ENCODE data around the gene KCNJ6.
"Not testable (repeated sequence)": the region's sequence is repeated elsewhere in the genome, so short reads cannot be mapped to it uniquely, and the experiment has no call there.

Gene KCNJ6

GRCh38 chr21:37766129-37766528 lies 150.1 kb downstream of the KCNJ6 start:
- DNase-seq: no peak

DNA sequence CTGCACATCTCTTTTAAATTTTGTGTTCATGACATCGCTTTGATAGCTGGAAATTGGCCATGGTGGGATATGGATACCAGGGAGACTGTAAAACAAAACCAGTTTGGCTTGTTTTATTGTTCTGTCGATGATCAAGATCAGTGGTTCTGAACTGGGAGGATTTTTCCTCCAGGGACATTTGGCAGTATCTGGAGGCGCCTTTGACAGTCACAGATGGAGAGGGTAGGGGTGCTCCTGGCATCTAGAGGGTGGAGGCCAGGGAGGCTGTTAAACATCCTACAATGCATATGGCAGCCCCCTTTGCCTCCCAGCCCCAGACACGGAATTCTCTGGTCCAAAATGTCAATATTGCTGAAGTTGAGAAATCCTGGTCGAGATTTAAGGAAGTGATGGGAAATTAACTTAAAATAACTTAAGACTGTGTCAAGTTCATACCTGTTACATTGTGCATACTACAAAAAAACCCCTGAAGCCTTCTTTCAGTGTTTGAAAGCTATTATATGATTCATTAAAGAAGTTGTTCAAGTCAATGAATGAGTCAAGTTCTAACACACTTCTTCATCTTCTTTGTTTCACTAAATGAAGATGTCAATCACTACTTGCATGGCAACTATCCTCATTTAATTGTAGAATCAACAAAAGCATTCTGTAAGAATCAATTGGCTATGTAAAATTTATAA lies 150.9 kb downstream of the KCNJ6 start:
- DNase-seq: no peak

- DNase-seq: no peak
Observed at GRCh38 chr21:37764691-37765090, 151.6 kb downstream of the KCNJ6 start.

DNA sequence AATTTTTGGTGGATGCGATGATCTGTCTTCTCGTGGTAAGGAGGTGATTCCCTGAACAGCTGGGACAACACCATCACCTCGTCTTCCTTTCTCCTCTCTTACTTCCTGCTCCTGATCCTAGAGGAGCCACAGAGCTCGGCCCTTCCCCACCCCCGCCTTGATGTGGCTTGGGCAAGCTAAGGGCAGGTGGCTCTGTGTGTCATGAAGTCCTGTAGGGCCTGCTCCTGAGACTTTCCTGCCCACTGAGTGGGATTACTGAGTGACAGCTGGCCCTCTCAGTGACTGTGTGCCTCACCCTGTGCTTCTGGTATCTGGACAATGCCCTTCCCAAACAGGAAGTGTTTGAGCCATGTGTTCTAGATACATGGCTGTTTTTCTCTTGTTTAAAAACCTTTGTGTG lies 153.0 kb downstream of the KCNJ6 start:
- DNase-seq: no peak

DNA sequence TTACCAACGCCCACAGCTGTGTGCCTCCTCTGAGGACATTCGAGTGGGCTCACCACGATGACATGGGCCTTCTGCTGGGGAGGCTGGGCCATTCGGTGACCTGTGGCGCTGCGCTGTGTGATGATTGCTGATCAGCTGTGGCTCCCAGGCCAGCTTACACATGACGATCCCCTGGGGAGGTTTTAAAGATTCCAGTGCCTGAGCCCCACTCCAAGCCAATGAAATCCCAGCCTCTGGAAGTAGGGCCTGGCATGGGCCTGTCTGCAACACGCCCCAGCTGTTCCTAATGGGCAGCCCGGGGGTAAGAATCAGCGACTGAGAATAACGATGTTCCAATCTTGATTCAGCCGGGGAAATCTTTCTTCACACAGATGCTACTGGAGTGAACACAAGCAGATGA lies 153.7 kb downstream of the KCNJ6 start:
- no peak for DNase-seq

DNA sequence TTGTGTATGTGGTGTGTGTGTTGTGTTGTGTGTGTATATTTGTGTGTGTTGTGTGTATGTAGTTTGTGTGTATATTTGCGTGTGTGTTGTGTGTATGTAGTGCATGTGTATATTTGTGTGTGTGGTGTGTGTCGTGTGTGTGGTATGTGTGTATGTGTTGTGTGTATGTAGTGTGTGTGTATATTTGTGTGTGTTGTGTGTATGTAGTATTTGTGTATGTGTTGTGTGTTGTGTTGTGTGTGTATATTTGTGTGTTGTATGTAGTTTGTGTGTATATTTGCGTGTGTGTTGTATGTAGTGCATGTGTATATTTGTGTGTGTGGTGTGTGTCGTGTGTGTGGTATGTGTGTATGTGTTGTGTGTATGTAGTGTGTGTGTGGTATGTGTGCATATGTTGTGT lies 154.9 kb downstream of the KCNJ6 start:
- not testable (repeated sequence) for DNase-seq

GRCh38 chr21:37759777-37760176 lies 156.5 kb downstream of the KCNJ6 start:
- DNase-seq: no peak

GRCh38 chr21:37758982-37759381 lies 157.3 kb downstream of the KCNJ6 start:
- peak in 1 of 2 donors; percentile 18 for DNase-seq

DNA sequence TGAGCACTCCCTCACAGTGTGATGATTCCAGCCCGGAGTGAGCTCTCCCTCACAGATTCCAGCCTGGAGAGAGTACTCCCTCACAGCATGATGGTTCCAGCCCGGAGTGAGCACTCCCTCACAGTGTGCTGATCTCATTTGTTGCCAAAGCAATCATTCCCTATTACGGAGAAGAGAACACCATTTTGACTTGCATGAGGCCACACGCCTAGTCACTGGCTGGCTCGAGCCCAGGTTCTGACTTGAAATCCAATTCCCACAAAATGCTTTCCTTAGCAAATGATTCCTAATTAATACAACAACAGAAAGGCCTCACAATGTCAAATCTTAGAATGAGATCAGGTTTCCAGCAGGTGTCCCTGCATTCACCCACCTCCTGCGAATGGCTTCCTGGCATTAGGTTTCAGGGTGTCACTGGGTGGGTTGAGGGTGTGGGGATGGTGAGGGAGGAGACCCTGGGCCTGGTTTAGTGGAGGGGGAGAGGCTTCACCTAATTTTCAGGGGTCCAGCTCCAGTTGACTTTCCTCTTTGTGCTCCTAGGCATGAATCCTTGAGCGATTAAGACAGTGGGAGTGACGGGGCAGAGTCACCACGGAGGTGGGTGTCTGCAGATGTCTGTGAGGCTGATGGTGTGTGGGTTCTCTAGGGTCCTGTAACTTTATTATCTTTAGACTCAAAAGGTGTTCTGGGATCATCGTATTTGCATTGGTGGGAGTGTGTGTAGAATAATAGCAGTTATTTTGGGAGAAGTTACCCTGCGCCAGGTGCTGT lies 158.5 kb downstream of the KCNJ6 start:
- no peak for DNase-seq

- DNase-seq: no peak
Observed at GRCh38 chr21:37753122-37753599, 163.1 kb downstream of the KCNJ6 start.

DNA sequence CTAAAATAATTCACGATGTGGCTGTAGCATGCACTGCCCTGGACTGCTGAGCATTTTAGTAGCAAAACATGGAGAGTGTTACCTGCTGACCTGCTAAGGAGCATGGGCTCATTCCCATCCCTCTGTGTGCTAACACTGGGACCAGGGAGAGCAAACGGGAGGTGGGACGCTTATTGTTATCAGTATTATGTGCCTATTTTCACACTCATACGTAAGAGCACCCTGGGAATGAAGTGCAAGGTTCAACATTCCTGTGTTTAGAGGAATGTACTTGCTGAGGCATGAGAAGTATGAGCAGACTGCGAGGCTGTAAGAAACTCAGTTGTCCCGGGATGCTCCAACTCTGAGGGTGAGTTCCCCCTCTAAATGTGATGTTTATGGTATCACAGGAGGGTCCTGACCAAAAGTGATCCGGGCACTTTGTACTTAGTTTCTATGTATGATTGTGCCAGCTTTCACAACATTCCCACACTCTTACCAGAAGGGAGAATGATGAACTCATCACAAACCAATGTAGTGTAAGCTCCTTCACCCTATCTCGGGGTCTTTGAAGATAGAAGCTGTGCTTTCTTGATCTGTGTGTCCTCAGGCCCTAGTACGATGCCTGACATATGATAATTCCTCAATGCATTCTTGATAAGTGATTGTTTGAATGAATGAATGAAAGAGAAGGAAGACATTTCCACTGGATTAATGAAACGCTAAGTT lies 164.8 kb downstream of the KCNJ6 start:
- DNase-seq: no peak

DNA sequence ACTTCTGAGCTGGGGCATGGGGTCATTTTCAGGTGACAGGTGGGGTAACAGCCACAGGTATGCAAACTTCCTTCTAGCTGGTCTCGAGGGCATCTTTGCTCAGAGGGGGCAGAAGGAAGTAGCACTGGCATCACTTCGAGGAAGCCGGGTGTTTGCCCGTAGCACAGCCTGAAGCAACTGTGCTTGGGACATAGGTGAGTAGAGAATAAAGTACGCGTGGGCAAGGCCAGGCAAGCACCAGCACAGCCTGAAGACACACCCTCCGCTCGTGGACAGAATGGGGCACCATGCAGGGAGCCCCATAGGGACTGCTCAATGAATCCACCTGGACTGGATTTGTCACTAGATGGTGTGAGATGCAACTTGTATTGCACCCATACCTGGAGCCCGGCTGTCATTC lies 167.1 kb downstream of the KCNJ6 start:
- no peak for DNase-seq

DNA sequence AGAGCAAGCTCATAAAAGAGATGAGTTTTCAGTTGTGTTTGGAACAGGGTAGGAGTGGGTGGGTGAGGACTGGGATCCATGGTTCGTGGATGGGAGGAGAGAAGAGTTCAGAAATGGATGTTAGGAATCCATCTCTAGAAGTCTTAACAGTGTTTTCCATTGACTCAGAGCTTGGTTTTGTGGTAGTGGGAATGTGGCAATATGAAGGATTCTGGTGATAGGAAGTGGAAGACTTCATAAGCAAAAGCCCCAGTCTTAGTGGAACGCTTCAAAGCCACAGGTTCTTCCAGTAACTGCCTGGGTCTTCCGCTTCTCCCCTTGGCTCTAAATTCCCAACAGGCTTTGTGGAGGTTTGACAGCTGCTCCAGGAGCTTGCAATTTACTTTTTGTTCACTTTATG lies 167.9 kb downstream of the KCNJ6 start:
- DNase-seq: no peak

DNA sequence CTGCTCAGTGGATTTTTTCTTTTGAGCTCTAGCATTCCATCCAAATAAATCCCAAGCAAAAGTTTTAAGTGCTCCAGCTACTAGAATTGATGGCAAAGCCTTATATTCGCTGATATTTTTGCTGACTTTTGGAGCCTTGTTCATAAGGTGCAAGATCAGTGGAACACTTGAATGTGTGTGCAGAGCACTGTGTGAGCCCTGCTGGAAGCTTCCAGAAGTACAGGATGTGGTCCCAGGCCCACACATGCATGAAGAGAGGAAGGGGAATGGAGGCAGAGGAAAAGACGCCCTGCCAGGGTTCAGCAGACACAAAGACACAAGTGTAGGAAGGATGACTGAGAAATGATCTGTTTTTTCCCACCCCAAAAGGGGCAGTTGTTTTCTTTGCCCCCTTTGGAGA lies 169.4 kb downstream of the KCNJ6 start:
- DNase-seq: no peak

- DNase-seq: no peak
Observed at GRCh38 chr21:37744551-37744950, 171.7 kb downstream of the KCNJ6 start.

- no peak for DNase-seq
Observed at GRCh38 chr21:37742532-37742931, 173.7 kb downstream of the KCNJ6 start.

- no peak for DNase-seq
Observed at GRCh38 chr21:37742115-37742514, 174.1 kb downstream of the KCNJ6 start.

- no peak for DNase-seq
Observed at GRCh38 chr21:37737996-37738395, 178.3 kb downstream of the KCNJ6 start.

GRCh38 chr21:37737507-37737906 lies 178.8 kb downstream of the KCNJ6 start:
- DNase-seq: no peak

GRCh38 chr21:37734846-37735245 lies 181.4 kb downstream of the KCNJ6 start:
- no peak for DNase-seq

GRCh38 chr21:37732927-37733326 lies 183.3 kb downstream of the KCNJ6 start:
- no peak for DNase-seq

DNA sequence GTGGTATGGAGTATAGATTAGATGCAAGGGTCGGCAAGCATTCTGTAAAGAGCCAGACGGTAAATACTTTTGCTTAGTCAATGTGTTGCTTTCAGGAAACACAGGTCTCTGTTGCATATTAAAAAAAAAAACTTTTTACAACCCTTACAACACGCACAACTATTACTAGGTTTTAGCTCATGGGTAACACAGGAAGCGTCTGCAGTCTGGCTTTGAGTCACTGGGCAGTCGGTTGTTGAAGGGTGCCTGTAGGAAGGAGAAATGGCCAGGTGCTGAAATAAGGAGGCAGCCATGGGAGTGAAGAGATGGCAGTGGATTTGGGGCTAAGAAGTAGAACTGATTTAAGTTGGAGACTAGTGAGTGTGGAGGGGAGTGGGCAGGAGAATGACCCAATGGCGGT lies 192.1 kb downstream of the KCNJ6 start:
- DNase-seq: no peak

DNA sequence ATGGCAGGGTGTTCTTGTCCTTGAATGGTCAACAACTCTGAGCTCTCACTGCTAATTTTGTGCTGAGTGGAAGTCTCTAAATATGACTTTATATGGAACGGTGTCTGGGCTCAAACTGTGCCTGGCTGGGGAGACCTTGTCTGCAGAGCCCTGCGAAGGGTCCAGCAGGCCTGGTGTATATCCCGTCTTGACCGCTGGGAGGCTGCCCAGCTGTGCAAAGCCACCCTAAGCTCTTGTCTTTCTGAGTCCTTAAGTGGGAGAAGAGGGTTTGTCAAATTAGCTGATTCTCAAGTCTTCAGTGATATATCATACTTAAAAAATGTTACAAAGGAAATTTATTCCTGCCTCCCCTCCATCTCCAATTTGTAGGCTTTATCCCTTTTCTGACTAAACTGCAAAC lies 198.7 kb downstream of the KCNJ6 start:
- no peak for DNase-seq

GRCh38 chr21:37712569-37712934 lies 203.7 kb downstream of the KCNJ6 start:
- DNase-seq: not testable (repeated sequence)

All from CD4-positive, alpha-beta T cell treated with Interleukin-4 for 1 hour (primary cell).